ENCODE data around the gene KRTAP5-8. TPM values are rescaled to one million over a fixed set of nuclear protein-coding genes. Genes with fewer than 3 reads are reported as not detected.

The KRTAP5-8 gene
- total and polyA plus RNA-seq, 9 of the 15 experiments (the other 6 are each of a cell fraction or from before 2014, with no cell fraction given) = not detected

DNA sequence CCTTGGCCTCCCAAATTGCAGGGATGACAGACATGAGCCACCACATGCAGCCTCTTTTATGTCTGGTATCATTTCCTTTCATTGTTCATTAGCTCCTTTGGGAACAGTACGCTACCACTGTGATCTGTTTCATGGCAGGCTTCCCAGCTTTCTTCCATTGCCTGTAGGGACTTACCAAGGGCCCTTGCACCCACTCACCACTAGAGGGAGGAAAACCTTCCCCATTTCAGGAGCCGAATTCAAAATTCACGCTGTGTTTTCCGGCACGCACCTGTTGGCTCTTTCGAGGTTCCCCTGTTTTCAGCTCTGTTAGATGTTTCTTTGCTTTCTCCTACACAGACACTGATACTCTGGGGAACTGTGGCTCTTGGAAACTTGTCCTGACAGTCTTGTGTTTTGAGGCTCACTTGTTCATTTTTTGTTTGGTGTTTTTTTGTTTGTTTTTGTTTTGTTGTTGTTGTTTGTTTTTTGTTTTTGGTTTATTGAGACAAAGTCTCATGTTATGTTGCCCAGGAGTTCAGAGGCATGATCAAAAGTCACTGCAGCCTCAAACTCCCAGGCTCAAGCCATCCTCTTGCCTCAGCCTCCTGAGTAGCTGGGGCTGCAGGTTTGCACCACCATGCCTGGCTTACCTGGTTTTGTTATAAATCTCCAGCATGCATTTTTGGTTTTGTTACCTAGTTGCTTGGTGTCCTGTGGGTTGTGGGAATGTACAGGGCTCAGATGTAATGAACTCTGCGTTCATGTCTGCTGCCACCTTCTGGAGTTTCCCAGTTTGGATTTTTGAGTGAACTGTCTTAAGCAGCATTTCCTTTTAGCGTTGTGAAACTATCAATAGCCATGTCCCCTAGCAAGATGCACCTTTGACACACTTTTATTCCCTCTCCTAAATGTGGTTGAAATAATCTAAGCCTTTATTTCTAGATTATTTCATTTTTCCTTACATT lies 42.5 kb downstream of the KRTAP5-8 start (continued):
- TF ChIP-seq XRCC3 (IDR thresholded peaks at IDR 0.05) = no peak
- peak; percentile 13; the same call in 1 of the 2 replicates for TF ChIP-seq NFIC (IDR thresholded peaks at IDR 0.05)
- no peak for TF ChIP-seq CTBP1 (IDR thresholded peaks at IDR 0.05; ENCODE audit: borderline replicate concordance)
- no peak for TF ChIP-seq SMARCC2 (IDR thresholded peaks at IDR 0.05; ENCODE audit: low read depth)
- no peak for TF ChIP-seq STAT5B (CRISPR knock-in tag; IDR thresholded peaks at IDR 0.05)
- TF ChIP-seq ZNF655 (CRISPR knock-in tag; IDR thresholded peaks at IDR 0.05) = no peak
- TF ChIP-seq DNMT1 (IDR thresholded peaks at IDR 0.05) = no peak
- TF ChIP-seq SAFB2 (IDR thresholded peaks at IDR 0.05; ENCODE audit: borderline replicate concordance, low read depth, low read length, severe bottlenecking) = no peak
- TF ChIP-seq, protein P1, sequence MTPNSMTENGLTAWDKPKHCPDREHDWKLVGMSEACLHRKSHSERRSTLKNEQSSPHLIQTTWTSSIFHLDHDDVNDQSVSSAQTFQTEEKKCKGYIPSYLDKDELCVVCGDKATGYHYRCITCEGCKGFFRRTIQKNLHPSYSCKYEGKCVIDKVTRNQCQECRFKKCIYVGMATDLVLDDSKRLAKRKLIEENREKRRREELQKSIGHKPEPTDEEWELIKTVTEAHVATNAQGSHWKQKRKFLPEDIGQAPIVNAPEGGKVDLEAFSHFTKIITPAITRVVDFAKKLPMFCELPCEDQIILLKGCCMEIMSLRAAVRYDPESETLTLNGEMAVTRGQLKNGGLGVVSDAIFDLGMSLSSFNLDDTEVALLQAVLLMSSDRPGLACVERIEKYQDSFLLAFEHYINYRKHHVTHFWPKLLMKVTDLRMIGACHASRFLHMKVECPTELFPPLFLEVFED (CRISPR knock-in tag; conservative IDR thresholded peaks at IDR 0.05) = no peak
- TF ChIP-seq MGA (IDR thresholded peaks at IDR 0.05) = peak; percentile 81
